Chondrocyte (in vitro differentiated cells): ENCODE measurements around the gene MAP1LC3C. TPM values are rescaled to one million over a fixed set of nuclear protein-coding genes. Genes with fewer than 3 reads are reported as not detected.
"Not testable (repeated sequence)": the region's sequence is repeated elsewhere in the genome, so short reads cannot be mapped to it uniquely, and the experiment has no call there.

Source experiments
- DNase-seq: peaks from one replicate; pipeline ENCODE4 v3.0.0; 2021; ENCODE audit warnings: mixed read lengths, low spot score
- H3K27ac Mint-ChIP-seq: one replicate; pipeline ENCODE4 v1.8.0; 2021; ENCODE audit warnings: mild to moderate bottlenecking, moderate library complexity, mixed read lengths; ENCODE audit not compliant: unreplicated experiment
- H3K27me3 Mint-ChIP-seq: 2 replicates; pipeline ENCODE4 v1.8.0; 2021; ENCODE audit warnings: low read depth, mixed read lengths
- H3K36me3 Mint-ChIP-seq: 2 replicates; pipeline ENCODE4 v1.8.0; 2021; ENCODE audit warnings: low read depth, mixed read lengths
- H3K4me1 Mint-ChIP-seq: 2 replicates; pipeline ENCODE4 v1.8.0; 2021; ENCODE audit warnings: low read depth, mild to moderate bottlenecking, mixed read lengths
- H3K4me3 Mint-ChIP-seq: one replicate; pipeline ENCODE4 v1.8.0; 2021; ENCODE audit warnings: mild to moderate bottlenecking, moderate library complexity, mixed read lengths; ENCODE audit not compliant: unreplicated experiment
- H3K9me3 Mint-ChIP-seq: 2 replicates; pipeline ENCODE4 v1.8.0; 2021; ENCODE audit warnings: low read depth, mixed read lengths
- total RNA-seq: library from RNA; stranded (reverse); gene quantifications from 3 replicates; pipeline ENCODE4 v1.2.1, GENCODE V29; 2021
- TF ChIP-seq, protein P1 (sequence below): fragments of 200-600 bp; sonication (generic); IDR thresholded peaks from 2 replicates; pipeline ENCODE4 v1.5.0; 2021; ENCODE audit warnings: antibody characterized with exemption, mild to moderate bottlenecking, moderate library complexity

Gene MAP1LC3C
- total RNA-seq, 1 donor from 2014 or later: 0.65 TPM

DNA sequence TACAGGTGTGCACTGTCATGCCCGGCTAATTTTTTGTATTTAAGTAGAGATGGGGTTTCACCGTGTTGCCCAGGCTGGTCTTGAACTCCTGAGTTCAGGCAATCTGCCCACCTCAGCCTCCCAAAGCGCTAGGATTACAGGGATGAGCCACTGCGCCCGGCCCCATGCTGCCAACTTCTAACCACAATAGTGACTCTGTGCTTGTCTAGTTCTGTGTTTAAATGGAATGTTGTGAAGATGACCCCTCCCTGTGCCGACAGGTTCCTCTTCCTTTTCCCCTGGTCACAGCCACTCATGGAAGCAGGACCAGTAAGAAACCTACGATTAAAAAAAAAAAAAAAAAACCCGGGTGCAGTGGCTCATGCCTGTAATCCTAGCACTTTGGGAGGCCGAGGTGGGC lies 4.7 kb downstream of the MAP1LC3C start:
- TF ChIP-seq, protein P1, sequence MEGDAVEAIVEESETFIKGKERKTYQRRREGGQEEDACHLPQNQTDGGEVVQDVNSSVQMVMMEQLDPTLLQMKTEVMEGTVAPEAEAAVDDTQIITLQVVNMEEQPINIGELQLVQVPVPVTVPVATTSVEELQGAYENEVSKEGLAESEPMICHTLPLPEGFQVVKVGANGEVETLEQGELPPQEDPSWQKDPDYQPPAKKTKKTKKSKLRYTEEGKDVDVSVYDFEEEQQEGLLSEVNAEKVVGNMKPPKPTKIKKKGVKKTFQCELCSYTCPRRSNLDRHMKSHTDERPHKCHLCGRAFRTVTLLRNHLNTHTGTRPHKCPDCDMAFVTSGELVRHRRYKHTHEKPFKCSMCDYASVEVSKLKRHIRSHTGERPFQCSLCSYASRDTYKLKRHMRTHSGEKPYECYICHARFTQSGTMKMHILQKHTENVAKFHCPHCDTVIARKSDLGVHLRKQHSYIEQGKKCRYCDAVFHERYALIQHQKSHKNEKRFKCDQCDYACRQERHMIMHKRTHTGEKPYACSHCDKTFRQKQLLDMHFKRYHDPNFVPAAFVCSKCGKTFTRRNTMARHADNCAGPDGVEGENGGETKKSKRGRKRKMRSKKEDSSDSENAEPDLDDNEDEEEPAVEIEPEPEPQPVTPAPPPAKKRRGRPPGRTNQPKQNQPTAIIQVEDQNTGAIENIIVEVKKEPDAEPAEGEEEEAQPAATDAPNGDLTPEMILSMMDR: no peak
- no peaks in the 10 kb centered on the region for H3K36me3 Mint-ChIP-seq
- no peaks in the 10 kb centered on the region for H3K9me3 Mint-ChIP-seq
- H3K27ac Mint-ChIP-seq: no peak overlapping the region
- H3K27me3 Mint-ChIP-seq: no peaks in the 10 kb centered on the region
- DNase-seq: no peak
- peaks cover 31% of the 10 kb centered on the region for H3K4me1 Mint-ChIP-seq
- H3K4me3 Mint-ChIP-seq: no peak overlapping the region

- Mint-ChIP-seq H3K36me3 (no peaks in the 10 kb centered on the region), H3K4me3 (no peak overlapping the region), H3K27ac (no peak overlapping the region), H3K27me3 (no peaks in the 10 kb centered on the region), H3K4me1 (peaks cover 29% of the 10 kb centered on the region), H3K9me3 (no peaks in the 10 kb centered on the region)
- no peak for DNase-seq
- TF ChIP-seq, protein P1: no peak
Measured at GRCh38 chr1:241992734-241993133, 6.2 kb downstream of the MAP1LC3C start.

DNA sequence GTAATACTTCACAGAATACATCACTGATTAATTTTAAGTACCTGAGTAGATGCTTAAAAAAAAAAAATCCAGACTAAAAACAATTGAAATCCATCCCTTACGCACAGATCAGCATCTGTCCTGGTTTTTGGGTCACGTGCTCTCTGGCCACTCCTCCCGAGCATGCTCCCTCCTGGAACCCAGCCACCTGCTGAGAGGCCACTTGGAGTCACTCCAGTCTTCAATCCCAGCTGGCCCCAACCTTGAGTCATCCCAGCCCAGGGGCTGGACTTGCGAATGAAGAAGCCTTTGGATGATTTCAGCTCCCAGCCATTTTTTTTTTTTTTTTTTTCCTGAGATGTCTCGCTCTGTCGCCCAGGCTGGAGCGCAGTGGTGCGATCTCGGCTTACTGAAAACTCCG lies 8.9 kb downstream of the MAP1LC3C start:
- Mint-ChIP-seq H3K9me3 (no peaks in the 10 kb centered on the region), H3K27me3 (no peaks in the 10 kb centered on the region), H3K27ac (no peak overlapping the region), H3K4me3 (no peak overlapping the region), H3K36me3 (no peaks in the 10 kb centered on the region), H3K4me1 (peaks cover 27% of the 10 kb centered on the region)
- TF ChIP-seq, protein P1: no peak
- no peak for DNase-seq

- not testable (repeated sequence) for H3K36me3 Mint-ChIP-seq, H3K9me3 Mint-ChIP-seq, H3K27me3 Mint-ChIP-seq, H3K4me3 Mint-ChIP-seq, DNase-seq, H3K27ac Mint-ChIP-seq
- H3K4me1 Mint-ChIP-seq: peaks cover 27% of the 10 kb centered on the region
Measured at GRCh38 chr1:241988389-241988930, 10.4 kb downstream of the MAP1LC3C start.

GRCh38 chr1:241985787-241986186 lies 13.1 kb downstream of the MAP1LC3C start:
- Mint-ChIP-seq H3K4me3 (no peak overlapping the region), H3K4me1 (peaks cover 19% of the 10 kb centered on the region), H3K27ac (no peak overlapping the region), H3K36me3 (no peaks in the 10 kb centered on the region), H3K9me3 (no peaks in the 10 kb centered on the region), H3K27me3 (no peaks in the 10 kb centered on the region)
- no peak for DNase-seq
- TF ChIP-seq, protein P1: peak; percentile 78

DNA sequence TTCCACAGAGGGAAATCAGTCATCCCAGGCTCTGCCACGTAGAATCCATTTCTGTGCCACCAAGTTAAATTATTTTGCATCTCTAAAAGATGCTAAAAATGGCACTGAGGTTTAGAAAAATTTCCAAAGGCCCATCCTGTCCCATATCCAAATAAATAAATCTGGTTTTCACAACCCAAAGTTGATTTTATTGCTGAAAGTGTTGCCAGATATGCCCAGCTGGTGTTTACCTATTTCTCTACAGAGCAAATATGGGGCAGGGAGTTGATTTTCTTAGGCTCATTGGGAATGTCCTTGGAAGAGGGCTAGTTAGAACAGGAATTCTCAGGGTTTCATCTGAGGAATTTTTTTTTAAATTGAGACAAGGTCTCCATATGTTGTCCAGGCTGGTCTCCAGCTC lies 19.0 kb downstream of the MAP1LC3C start:
- no peak for DNase-seq
- Mint-ChIP-seq H3K27me3 (no peaks in the 10 kb centered on the region), H3K9me3 (no peaks in the 10 kb centered on the region), H3K36me3 (no peaks in the 10 kb centered on the region), H3K27ac (no peak overlapping the region), H3K4me3 (no peak overlapping the region), H3K4me1 (no peaks in the 10 kb centered on the region)
- TF ChIP-seq, protein P1: no peak
